Right hindlimb (tissue), 1 donor: ENCODE results near the gene ARHGAP1.
"Not testable (repeated sequence)": the region's sequence is repeated elsewhere in the genome, so short reads cannot be mapped to it uniquely, and the experiment has no call there.

Experiments
- DNase-seq: peaks from one replicate; pipeline ENCODE4 v3.0.0-alpha.2; 2018

The ARHGAP1 gene

GRCh38 chr11:46722566-46723358 lies 22.3 kb upstream of the ARHGAP1 start:
- DNase-seq, result no peak

GRCh38 chr11:46721286-46721685 lies 20.9 kb upstream of the ARHGAP1 start:
- DNase-seq, result no peak

- DNase-seq, result no peak
Observed at GRCh38 chr11:46719543-46720218, 19.3 kb upstream of the ARHGAP1 start.

- DNase-seq, result no peak
Observed at GRCh38 chr11:46719048-46719542, 18.7 kb upstream of the ARHGAP1 start, which contains the start of gene F2. TSS of gene F2 (plus strand) at chr11:46719213. CDS start at chr11:46719236, 23 bp downstream.

GRCh38 chr11:46718155-46719019 lies 18.0 kb upstream of the ARHGAP1 start:
- DNase-seq, result no peak

GRCh38 chr11:46717825-46718154 lies 17.4 kb upstream of the ARHGAP1 start:
- DNase-seq, result not testable (repeated sequence)

- DNase-seq, result no peak
Observed at GRCh38 chr11:46712874-46713576, 12.6 kb upstream of the ARHGAP1 start.

GRCh38 chr11:46711303-46711702 lies 10.9 kb upstream of the ARHGAP1 start:
- no peak for DNase-seq

- peak; percentile 61 for DNase-seq
Observed at GRCh38 chr11:46710821-46711269, 10.4 kb upstream of the ARHGAP1 start.

GRCh38 chr11:46709351-46709750 lies 8.9 kb upstream of the ARHGAP1 start:
- DNase-seq, result not testable (repeated sequence)

- no peak for DNase-seq
Observed at GRCh38 chr11:46706886-46707285, 6.5 kb upstream of the ARHGAP1 start.

- no peak for DNase-seq
Observed at GRCh38 chr11:46705070-46705688, 4.8 kb upstream of the ARHGAP1 start.

- DNase-seq, result no peak
Observed at GRCh38 chr11:46701078-46701654, 747 bp upstream of the ARHGAP1 start.

- DNase-seq, result no peak
Observed at GRCh38 chr11:46698597-46698996, 1.8 kb downstream of the ARHGAP1 start.

GRCh38 chr11:46697723-46698122 lies 2.7 kb downstream of the ARHGAP1 start:
- no peak for DNase-seq

- no peak for DNase-seq
Observed at GRCh38 chr11:46697303-46697702, 3.1 kb downstream of the ARHGAP1 start.

- peak; percentile 80 for DNase-seq
Observed at GRCh38 chr11:46696212-46696558, 4.2 kb downstream of the ARHGAP1 start.

- no peak for DNase-seq
Observed at GRCh38 chr11:46695345-46696211, 4.8 kb downstream of the ARHGAP1 start.

- no peak for DNase-seq
Observed at GRCh38 chr11:46694607-46695006, 5.8 kb downstream of the ARHGAP1 start.

- DNase-seq, result no peak
Observed at GRCh38 chr11:46694072-46694471, 6.3 kb downstream of the ARHGAP1 start.

- DNase-seq, result no peak
Observed at GRCh38 chr11:46693597-46694012, 6.8 kb downstream of the ARHGAP1 start.
